ENCODE results near the gene MRPL23.

Gene MRPL23

GRCh38 chr11:1992111-1992510, 45.0 kb downstream of the MRPL23 start:
- H3K27ac ChIP-seq: no peak overlapping the region
- TF ChIP-seq CTCF (conservative IDR thresholded peaks at IDR 0.05) (no peak), ZFX (IDR thresholded peaks at IDR 0.05) (no peak)

- no peak for TF ChIP-seq CTCF (conservative IDR thresholded peaks at IDR 0.05)
- TF ChIP-seq ZFX (IDR thresholded peaks at IDR 0.05): no peak
Observed at GRCh38 chr11:1994121-1994520, 47.0 kb downstream of the MRPL23 start.

GRCh38 chr11:1997755-1998154, 50.6 kb downstream of the MRPL23 start, which contains the start of gene H19:
TSS of gene H19 (minus strand) at chr11:1997842.
- no peak for TF ChIP-seq CTCF (conservative IDR thresholded peaks at IDR 0.05)
- no peak within 1 kb of the TSS for H3K27ac ChIP-seq

More at GRCh38 chr11:1994121-1994520, 47.0 kb downstream of the MRPL23 start:
- no peak overlapping the region for H3K27ac ChIP-seq

GRCh38 chr11:1998290-1998689, 51.2 kb downstream of the MRPL23 start:
- no peak for TF ChIP-seq ZFX (IDR thresholded peaks at IDR 0.05)
- TF ChIP-seq CTCF (conservative IDR thresholded peaks at IDR 0.05): no peak
- H3K27ac ChIP-seq: no peak overlapping the region

GRCh38 chr11:1998861-1999260, 51.7 kb downstream of the MRPL23 start:
- no peak overlapping the region for H3K27ac ChIP-seq
- TF ChIP-seq CTCF (conservative IDR thresholded peaks at IDR 0.05): no peak
- no peak for TF ChIP-seq ZFX (IDR thresholded peaks at IDR 0.05)

GRCh38 chr11:2002042-2002776, 55.1 kb downstream of the MRPL23 start:
- TF ChIP-seq ZFX (IDR thresholded peaks at IDR 0.05): no peak
- TF ChIP-seq CTCF (conservative IDR thresholded peaks at IDR 0.05): no peak
- no peak overlapping the region for H3K27ac ChIP-seq

GRCh38 chr11:2002807-2003206, 55.7 kb downstream of the MRPL23 start:
- no peak overlapping the region for H3K27ac ChIP-seq
- no peak for TF ChIP-seq ZFX (IDR thresholded peaks at IDR 0.05)
- no peak for TF ChIP-seq CTCF (conservative IDR thresholded peaks at IDR 0.05)

Measured in C4-2B (cell line).